HG02610 (cell line): ENCODE measurements around the gene SLC27A3.

Source experiments
- ATAC-seq: cut with Tn5 transposase; IDR thresholded peaks from one replicate; pipeline ENCODE4 v1.9.1; 2021; ENCODE audit warnings: mild to moderate bottlenecking, moderate library complexity; ENCODE audit not compliant: unreplicated experiment

SLC27A3 gene

DNA sequence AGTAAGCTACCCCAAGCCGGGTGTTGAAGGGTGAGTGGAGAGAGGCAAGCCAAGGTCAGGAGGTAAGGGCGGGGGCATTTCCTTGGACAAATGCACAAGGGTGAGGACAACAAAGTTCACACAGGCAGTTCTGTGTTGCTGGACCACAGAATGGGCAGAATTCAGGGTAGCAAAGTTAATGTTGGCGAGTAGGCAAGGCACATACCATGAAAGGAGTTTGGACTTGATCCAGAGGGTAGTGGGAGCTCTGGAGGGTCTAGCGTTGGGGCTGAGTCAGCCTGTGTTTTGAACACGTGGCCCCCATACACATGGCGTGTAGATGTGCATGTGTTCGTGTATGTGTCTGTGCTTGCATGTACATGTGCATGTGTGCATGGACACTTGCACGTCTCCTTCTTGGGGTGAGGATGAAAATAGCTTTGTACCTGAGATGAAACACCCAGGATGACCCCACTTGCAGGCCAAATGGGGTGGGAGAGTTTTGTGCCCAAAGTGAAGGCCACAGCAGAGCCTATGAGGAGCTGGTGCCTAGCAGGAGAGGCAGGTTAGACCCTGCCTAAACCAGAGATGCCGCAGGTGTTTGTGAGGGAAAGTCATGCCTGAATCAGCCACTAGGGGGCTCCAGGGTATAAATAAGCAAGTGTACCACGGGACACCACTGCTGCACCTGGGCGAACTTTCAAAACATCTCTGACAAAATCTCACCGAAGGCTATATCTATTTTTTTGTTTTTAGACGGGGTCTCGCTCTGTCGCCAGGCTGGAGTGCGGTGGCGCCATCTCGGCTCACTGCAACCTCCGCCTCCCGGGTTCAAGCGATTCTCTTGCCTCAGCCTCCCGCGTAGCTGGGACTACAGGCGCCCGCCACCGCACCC is 21.8 kb downstream of the SLC27A3 start:
- no peak for ATAC-seq

DNA sequence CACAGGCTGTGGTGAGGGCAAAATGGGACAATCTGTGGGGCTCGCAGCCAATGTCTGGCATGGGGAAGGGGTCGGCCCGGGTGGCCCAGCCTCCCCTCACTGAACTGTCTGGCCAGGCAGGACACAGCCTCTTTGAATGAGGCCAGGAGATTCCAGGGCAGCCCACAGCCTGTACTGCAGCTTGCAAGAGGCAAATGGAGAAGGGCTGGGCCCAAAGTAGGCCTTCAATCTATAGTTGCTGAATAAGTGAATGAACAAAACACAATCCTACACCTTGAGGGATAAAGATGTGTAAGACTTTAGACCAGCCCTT is 23.2 kb downstream of the SLC27A3 start:
- no peak for ATAC-seq

DNA sequence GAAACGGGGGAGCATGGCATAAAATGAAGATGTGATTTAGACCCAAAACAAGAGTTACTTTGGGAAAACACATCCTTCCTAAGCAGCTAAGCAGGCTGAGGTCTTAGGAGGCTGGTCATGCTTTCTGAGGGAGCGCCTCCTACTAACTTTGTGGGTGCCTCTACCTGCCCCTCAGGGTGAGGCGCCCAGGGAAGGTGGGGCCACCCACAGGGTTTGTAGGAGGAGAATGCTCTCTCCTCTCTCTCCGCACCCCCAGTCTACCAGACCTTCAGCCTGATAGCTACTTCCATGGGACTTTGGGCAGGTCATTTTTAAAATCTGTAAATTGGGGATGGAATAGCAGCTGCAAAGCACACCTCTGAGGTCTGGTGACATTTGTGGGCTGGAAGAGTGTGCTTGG is 23.8 kb downstream of the SLC27A3 start:
- no peak for ATAC-seq

DNA sequence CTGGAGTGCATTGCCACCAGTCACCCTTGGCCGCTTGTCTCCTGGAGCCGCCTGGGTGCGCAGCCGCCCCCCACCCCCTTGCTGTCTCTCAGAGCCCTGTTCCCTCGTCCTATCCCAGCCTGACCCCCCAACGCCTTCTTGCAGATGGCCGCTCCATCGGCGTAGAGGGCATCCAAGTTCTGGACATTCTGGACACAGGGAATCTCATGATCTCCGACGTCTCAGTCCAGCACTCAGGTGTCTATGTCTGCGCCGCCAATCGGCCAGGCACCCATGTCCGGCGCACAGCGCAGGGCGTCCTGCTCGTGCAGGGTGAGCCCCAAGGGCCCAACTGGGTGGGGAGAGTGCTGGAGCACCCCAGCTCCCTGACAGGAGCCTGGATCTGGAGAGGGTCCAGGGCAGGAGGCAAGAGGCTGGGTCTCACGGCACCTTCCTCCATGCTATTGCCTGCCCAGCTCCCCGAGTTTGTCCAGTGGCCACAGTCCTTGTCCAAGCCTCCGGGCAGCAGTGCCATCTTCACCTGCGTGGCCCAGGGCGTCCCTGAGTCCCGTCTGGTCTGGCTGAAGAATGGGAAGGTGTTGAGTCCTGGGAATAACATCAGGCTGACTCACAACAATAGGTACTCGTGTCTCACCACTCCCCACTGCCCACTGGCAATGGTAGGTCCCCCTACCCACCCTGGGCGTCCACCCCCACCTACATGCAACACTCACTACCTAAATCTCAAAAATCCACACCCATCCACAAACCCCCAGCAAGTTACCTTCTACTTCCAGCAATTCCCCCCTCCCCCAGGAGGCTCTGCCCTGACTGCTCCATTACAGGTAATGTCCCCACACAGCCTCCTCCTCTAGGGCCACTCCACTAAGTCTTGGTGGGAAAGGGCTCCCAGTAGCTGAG is 24.6 kb downstream of the SLC27A3 start:
- no peak for ATAC-seq

DNA sequence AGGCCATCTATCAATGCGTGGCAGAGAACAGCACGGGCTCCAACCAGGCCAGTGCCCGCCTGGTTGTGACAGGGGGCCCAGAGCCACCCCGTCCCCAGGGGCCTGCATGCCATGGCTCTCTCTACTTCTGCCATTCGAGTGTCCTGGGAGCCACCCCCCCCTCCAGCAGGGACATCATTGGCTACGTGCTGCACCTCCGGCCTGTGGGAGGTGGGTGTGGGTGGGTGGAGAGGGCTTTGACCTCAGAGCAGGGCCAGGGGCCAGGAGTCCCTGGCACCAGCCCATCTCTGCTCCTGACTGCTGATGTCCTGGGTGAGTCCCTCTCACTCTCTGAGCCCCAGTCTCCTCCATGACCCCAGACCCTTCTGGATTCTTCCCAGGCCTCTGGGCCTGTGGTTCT is 25.3 kb downstream of the SLC27A3 start:
- ATAC-seq, result no peak

DNA sequence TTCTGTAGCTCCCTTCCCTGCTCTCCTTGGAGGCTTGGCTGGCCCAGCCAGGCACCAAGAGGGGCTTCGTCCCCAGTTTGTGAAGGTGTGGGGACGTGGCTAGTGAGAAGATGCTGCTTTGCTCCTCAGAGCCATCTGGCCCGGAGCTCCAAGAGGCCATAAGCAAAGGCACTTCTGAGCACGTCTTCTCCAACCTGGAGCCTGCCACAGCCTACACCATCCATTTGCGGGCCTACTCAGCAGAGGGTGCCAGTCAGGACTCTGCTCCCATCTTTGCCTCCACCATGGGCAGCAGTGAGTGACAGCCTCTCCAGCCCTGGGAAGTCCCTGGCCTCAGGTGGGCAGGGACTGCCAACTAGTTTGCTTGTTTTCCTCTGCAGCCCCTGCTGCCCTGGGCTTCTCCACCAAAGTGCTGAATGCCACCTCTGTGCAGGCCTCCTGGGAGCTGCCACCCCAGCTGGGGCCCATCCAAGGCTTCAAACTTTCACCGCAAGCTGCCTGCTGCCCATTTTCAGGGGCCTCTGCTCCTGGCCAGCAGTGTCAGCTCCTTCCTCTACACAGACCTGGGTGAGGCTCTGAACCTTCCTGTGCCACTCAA is 25.9 kb downstream of the SLC27A3 start:
- no peak for ATAC-seq

DNA sequence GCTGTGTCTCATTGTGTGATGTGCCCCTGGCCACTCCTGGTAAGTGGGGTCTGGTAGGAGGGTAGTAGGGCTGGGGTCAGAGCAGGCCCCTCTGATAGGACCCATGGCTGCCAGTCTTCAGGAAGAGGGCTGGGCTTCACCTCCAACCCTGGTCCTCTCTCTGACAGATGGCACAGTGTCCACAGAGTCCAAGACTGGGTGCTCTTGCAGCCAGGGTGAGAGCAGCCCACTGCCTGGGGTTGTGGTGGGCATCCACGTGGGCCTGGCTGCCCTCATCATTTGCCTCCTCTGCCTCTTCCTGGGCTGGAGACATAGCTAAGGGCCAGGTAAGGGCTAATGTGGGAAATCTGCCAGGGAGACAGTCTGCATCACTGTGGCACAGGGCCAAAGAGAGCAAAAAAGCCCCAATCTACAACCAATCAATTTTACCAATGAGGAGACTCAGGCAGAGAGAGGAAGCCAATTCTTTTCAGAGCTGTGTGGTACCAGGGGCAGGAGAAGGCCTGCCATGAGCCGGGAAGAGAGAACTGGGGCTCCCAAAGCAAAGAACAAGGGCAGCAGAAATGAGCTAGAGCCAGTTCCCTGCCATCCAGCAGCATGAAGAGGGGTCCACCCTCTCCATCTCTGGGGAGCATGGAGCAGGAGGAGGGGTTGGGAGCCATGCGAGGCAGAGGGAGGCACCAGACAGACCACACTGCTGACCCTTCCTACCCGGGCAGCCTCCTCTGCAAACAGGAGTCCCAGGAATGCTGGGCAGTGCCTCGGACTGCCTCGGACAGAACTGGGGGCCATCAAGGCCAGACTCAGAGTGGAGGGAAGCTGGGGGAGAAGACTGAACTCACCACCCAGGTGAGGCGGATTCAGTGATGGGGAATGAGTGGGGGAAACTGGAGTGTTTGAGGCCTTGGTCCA is 26.8 kb downstream of the SLC27A3 start:
- ATAC-seq, result no peak

DNA sequence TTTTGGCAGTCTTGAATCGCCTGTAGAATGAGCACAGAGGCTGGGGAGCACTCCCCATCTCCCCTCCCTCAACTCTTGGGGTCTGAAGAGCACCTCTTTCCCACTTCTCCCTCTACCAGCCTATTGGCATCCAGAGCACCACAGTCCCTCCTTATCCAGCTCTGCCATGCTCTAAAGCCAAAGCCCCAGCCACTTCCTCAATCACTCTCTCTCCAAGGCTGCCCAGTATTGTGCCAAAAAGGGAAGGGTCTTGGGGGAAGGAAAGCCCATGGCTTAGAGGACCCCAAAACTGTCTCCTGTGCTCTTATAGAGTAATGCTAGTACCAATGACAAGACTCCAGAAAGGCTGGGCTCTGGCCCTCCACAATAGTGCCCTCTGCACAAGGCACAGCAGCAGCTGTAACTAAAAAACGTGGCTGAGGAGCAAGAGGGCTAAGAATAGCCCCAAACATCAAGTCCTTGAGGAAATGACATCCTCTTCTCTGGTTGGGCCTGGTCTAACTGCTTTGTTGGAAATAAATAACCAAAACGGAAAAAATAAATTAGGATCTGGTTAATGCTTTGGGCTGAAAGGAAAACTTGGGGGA is 28.4 kb downstream of the SLC27A3 start:
- no peak for ATAC-seq

DNA sequence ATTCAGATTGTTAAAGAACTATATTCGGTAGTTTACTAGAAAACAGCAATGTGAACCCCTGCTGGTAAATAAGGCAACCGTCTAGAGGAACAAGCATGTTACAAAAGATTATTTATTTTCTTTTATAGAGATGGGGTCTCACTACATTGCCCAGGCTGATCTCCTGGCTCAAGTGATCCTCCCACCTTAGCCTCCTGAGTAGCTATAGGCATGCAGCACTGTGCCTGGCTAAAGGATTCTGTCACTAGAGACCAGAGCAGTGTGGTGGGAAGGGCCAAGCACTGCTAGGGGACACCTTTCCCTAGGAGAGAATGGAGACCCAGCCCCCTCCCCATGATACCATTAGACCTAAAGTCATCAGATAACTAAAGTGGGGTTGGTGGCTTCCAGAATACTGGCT is 28.9 kb downstream of the SLC27A3 start:
- no peak for ATAC-seq

DNA sequence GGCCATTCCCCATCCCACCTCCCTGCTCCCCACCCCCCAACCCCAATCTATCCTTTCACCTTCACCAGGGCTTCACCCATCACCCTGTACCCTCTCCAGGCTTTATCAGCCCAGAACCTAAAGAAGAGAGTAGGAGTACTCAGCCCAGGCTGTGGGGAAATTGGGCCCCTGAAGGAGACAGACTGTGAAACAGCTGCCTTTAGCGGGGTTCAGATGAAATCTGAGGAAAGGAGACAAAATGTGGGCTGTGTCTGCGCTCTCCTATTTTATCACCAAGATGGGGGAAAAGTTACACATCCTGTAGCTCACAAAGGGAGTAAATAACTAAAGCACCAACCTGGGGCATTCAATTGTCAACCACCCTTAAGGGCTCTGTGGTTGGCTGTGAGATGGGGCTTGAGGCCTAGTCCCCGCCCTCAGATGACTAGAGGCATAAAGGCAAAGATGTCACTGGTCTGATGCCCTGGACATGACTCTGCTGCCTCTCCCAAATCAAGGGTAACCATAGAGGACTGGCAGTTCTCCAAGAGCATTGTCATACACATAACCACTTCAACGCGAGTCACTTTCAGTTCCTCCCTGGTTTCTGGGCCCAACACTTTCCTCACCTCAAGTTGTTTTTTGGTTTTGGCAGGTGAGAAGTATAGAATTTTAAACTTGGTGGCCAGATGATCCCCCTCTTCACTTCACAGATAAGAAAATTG is 30.0 kb downstream of the SLC27A3 start:
- peak; percentile 91 for ATAC-seq

DNA sequence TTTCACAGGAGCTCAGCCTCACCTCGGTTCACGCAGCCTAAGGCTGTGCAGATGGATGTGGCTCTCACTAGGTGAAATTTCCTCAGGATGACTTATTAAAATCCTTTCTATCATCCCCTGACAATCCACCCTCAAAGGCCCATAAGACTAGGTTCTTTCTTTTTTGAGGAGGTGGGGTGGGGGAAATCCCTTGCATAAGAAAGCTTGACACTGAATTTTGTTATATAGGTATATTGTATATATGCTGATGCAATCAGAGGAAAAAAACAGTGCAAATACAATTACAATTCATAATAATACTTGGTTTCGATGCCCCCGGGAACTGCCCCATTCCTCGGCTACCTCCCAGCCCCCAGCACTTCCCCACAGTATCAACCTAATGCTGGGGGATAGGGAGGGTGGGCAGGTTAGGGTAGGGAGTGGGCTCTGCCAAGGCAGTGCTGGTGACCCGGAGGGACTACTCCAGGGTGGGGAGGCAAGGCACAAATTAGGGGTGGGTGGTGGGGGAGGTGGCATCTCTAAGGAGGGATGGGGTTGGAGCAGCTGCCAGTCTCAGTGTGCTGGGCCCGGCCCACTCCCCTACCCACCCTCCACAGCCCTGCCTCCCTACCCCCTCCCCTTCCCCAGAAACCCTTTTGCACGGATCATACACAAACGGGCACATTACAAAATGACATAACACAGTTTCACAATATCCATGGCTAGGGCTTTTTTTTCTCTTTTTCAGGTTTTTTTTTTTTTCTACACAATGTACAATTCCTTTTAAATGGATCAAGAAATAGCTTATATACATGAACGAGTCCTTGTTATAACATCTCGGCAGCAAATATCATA is 30.9 kb downstream of the SLC27A3 start:
- ATAC-seq, result peak; percentile 3

DNA sequence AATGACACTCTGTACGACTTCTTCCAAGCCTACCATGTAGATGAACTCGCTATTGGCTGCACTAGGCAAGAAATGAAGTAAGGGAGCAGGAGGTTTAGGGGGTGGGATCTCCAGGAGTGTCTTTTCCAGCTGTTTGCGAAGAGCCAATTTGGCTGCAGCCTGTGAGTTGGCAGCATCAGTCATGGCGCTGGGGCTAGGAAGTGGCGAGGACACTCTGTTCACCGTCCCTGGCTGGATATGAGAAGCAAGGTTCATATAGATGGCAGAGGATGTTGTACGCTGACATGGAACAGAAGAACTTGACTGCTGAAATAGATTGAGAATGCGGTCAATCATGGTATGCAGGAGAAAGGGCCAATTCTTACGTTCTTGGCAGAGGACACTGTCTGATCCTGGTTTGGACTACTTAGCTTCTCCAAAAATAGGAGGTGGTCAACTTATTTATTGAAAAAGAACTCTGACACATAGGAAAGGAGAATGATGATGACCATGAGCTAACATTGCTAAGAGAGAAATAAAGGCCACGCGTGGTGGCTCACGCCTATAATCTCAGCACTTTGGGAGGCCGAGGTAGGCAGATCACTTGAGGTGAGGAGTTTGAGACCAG is 41.2 kb downstream of the SLC27A3 start:
- no peak for ATAC-seq

DNA sequence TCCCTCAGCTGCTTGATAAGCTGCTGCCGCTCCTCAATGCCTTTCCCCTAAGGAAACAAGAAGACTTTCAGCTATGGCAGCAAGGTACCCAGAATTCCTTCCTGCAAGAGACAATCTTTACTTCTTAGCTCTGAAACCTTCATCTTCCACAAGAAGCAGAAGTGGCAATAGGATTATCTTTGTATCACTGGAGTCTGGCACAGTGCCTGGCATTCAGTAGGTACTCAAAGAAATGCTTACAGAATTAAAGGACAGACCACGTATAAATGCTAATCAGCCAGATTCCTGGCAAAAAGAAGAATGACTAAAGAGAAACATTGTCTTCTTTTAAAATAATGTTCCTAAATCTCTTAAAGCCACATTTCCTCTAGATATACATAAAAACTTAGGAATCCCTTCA is 43.7 kb downstream of the SLC27A3 start:
- no peak for ATAC-seq

DNA sequence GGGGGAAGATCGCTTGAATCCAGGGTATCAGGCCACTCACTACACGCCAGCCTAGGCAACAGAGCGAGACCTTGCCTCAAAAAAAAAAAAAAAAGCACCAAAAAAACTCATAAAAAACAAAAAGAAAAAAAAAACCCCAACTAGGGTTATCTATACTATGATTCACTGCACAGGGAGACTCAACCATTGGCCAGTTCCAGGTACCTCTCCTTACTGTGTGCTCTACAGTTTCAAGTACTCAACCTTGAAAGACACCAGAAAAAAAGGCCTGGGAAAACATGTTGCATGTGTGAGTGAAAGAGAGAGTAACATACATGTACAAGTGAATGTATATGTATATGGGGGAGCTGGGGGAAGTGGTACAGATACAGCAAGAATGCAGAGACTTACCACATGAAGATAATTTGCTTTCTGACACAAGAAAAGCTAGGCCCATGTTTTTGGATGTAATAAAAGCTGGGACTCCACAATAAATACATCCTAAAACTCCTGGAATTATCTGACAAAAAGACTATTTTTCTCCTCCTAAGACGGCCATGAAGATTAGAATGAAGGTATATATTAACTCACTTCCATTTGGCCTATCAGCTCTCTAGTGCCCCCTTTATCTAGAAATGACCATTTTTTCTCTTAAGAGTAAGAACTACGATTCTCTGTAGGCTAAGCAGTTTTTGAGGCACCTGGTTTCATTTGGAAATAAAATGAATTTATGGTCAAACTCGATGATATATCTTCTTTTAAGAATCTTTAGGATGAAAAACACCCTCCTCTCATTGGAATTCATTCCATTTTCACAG is 52.2 kb downstream of the SLC27A3 start:
- no peak for ATAC-seq
